Measurements from ENCODE around the gene BCAS1.

Gene BCAS1

DNA sequence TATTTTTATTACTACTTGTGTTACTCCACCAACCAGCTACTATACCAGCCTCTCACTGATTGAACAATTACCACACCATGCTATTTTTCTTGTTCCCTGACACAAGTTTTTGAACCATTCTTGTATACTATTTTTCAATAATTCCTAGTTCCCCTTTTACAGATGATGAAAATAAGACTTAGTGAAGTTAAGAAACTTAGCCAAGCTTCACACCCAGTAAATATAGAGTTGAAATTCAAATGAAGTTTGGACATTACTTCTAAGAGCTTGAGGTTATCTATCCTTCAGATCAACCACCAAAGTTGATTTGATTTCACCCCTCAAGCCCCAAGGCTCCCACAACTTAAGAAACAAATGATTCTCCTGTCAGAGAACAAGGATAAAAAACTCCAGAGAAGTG lies 13.1 kb upstream of the BCAS1 start:
- H3K14ac ChIP-seq (ENCODE audit: low read length) = no peak overlapping the region
- H2BK5ac ChIP-seq (ENCODE audit: low read depth, low read length, poor library complexity) = no peak overlapping the region
- no peak overlapping the region for H3K4me2 ChIP-seq (ENCODE audit: low read length)
- H3K27ac ChIP-seq (ENCODE audit: low read depth, low read length) = no peak overlapping the region
- H2BK120ac ChIP-seq (ENCODE audit: insufficient read depth, low read length, poor library complexity) = no peak overlapping the region
- H4K8ac ChIP-seq (ENCODE audit: low read depth, low read length) = no peak overlapping the region
- peaks cover 3% of the 10 kb centered on the region for H3K9me3 ChIP-seq (ENCODE audit: insufficient read depth, low read depth, low read length)
- H3K4ac ChIP-seq (ENCODE audit: low read depth, low read length) = no peak overlapping the region
- no peak overlapping the region for H3K18ac ChIP-seq (ENCODE audit: low read length)
- no peak overlapping the region for H2BK12ac ChIP-seq (ENCODE audit: low read length)
- no peaks in the 10 kb centered on the region for H3K79me1 ChIP-seq (ENCODE audit: low read length)
- no peak overlapping the region for H4K12ac ChIP-seq (ENCODE audit: low read depth, low read length)
- H3K4me3 ChIP-seq (ENCODE audit: low read depth, low read length) = no peak overlapping the region
- H3K23ac ChIP-seq (ENCODE audit: low read length) = no peak overlapping the region
- H3K4me1 ChIP-seq (ENCODE audit: control insufficient read depth in 1 of 2, insufficient read depth in 2 of 2, low read length in 2 of 2) = peaks cover 2 to 3% of the 10 kb centered on the region in 2 experiments
- no peaks in the 10 kb centered on the region for H3K27me3 ChIP-seq (ENCODE audit: insufficient read depth, low read length)
- H2AK5ac ChIP-seq (ENCODE audit: low read length) = no peak overlapping the region
- H2AFZ ChIP-seq (ENCODE audit: insufficient read depth, low read length, poor library complexity) = no peak overlapping the region
- H3K36me3 ChIP-seq (ENCODE audit: control insufficient read depth in 1 of 2, insufficient read depth in 2 of 2, low read length in 2 of 2) = no peaks in the 10 kb centered on the region
- H3K79me2 ChIP-seq (ENCODE audit: control insufficient read depth, insufficient read depth, low read length, poor library complexity) = no peaks in the 10 kb centered on the region
- no peak overlapping the region for H4K91ac ChIP-seq (ENCODE audit: low read depth, low read length)
- no peak for DNase-seq
- no peak overlapping the region for H3K9ac ChIP-seq (ENCODE audit: low read length)

DNA sequence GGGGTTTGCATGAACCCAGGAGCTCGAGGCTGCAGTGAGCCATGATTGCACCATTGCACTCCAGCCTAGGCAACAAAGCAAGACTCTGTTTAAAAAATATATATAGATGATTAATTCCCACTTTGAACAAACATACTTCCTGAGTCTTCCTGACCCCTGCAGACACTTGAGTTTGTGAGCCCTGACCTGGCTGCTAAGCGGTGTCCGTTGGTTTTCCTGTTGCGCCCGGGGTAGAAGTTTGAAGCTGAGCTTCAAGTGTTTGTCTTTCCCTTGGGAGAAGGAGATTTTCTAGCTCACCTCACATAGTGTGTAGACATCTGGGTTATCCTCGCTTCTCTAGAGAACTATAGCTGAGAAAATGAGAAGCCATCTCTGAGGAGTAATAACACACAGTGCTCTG lies 11.7 kb upstream of the BCAS1 start:
- Histone ChIP-seq H3K27me3 (ENCODE audit: insufficient read depth, low read length) (no peaks in the 10 kb centered on the region), H3K4me2 (ENCODE audit: low read length) (no peak overlapping the region), H3K27ac (ENCODE audit: low read depth, low read length) (no peak overlapping the region), H2BK5ac (ENCODE audit: low read depth, low read length, poor library complexity) (no peak overlapping the region), H4K12ac (ENCODE audit: low read depth, low read length) (no peak overlapping the region), H2BK12ac (ENCODE audit: low read length) (no peak overlapping the region), H3K79me1 (ENCODE audit: low read length) (no peaks in the 10 kb centered on the region), H2AK5ac (ENCODE audit: low read length) (no peak overlapping the region), H4K91ac (ENCODE audit: low read depth, low read length) (no peak overlapping the region), H3K79me2 (ENCODE audit: control insufficient read depth, insufficient read depth, low read length, poor library complexity) (no peaks in the 10 kb centered on the region), H3K14ac (ENCODE audit: low read length) (no peak overlapping the region), H2AFZ (ENCODE audit: insufficient read depth, low read length, poor library complexity) (no peak overlapping the region), H3K23ac (ENCODE audit: low read length) (no peak overlapping the region), H4K8ac (ENCODE audit: low read depth, low read length) (no peak overlapping the region), H3K4me1 (ENCODE audit: control insufficient read depth in 1 of 2, insufficient read depth in 2 of 2, low read length in 2 of 2) (peaks cover 2 to 3% of the 10 kb centered on the region in 2 experiments), H3K4ac (ENCODE audit: low read depth, low read length) (no peak overlapping the region), H3K9me3 (ENCODE audit: insufficient read depth, low read depth, low read length) (peaks cover 3% of the 10 kb centered on the region), H3K4me3 (ENCODE audit: low read depth, low read length) (no peak overlapping the region), H2BK120ac (ENCODE audit: insufficient read depth, low read length, poor library complexity) (no peak overlapping the region), H3K9ac (ENCODE audit: low read length) (no peak overlapping the region), H3K36me3 (ENCODE audit: control insufficient read depth in 1 of 2, insufficient read depth in 2 of 2, low read length in 2 of 2) (no peaks in the 10 kb centered on the region), H3K18ac (ENCODE audit: low read length) (no peak overlapping the region)
- WGBS (ENCODE audit: extremely low coverage, insufficient coverage, insufficient read length) = no CpG with 5 or more reads among the region's 6 CpGs
- DNase-seq = no peak

DNA sequence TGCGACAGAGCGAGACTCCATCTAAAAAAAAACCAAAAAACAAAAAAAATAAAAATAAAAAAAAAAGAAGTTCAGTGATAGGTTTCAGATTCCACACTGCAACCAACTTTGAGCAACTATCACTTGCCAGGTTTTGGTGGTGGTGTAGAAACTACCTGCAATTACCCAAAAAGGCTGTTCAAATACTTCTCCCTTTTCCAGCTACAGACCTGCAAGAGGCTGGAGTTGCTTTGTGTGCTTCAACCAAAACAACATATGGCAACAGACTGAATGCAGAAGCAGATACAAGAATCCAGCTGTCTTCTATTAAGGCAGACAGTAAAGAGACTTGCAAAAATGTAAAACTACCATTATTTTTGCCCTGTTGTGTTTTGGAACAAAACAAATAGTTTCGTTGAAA lies 9.3 kb upstream of the BCAS1 start:
- no peaks in the 10 kb centered on the region for H3K79me2 ChIP-seq (ENCODE audit: control insufficient read depth, insufficient read depth, low read length, poor library complexity)
- no peak overlapping the region for H3K18ac ChIP-seq (ENCODE audit: low read length)

DNA sequence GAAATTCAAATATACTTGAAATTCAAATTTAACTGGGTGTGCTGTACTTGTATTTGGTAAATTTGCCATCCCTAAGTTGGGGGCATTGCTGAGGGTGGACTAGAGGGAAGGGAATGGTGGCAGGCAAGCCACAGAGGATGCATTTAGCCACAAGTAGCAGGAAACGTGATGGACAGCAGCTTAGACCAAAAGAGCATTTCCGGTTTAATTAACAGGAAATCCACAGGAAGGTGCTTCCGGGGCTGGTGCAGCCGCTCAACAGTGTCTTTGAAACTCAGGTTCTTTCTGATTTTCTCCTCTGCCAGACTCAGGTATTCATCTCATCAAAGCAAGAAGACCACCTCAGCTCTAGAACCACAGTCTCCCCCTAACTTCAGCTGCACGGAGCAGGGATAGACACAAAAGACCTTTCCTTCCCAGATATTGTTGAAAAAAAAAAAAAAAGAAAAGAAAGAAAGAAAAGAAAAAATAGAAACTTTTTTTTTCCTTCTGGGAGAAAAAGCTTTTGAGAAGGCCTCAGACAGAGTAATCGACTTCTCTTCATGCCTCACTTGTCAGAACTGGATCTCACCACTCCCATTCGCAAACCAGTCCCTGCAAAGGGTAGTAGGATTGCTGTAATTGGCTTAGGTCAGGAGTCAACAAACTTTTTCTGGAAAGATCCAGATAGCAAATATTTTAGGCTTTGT lies 8.0 kb upstream of the BCAS1 start:
- Histone ChIP-seq H3K27me3 (ENCODE audit: insufficient read depth, low read length) (no peaks in the 10 kb centered on the region), H4K12ac (ENCODE audit: low read depth, low read length) (no peak overlapping the region), H3K4me2 (ENCODE audit: low read length) (no peak overlapping the region), H3K4me3 (ENCODE audit: low read depth, low read length) (no peak overlapping the region), H3K79me2 (ENCODE audit: control insufficient read depth, insufficient read depth, low read length, poor library complexity) (no peaks in the 10 kb centered on the region), H3K27ac (ENCODE audit: low read depth, low read length) (no peak overlapping the region), H4K91ac (ENCODE audit: low read depth, low read length) (no peak overlapping the region), H3K4ac (ENCODE audit: low read depth, low read length) (no peak overlapping the region), H3K14ac (ENCODE audit: low read length) (no peak overlapping the region), H3K36me3 (ENCODE audit: control insufficient read depth in 1 of 2, insufficient read depth in 2 of 2, low read length in 2 of 2) (no peaks in the 10 kb centered on the region), H2BK12ac (ENCODE audit: low read length) (no peak overlapping the region), H3K23ac (ENCODE audit: low read length) (no peak overlapping the region), H4K8ac (ENCODE audit: low read depth, low read length) (no peak overlapping the region), H3K4me1 (ENCODE audit: control insufficient read depth in 1 of 2, insufficient read depth in 2 of 2, low read length in 2 of 2) (no peaks in the 10 kb centered on the region), H3K9ac (ENCODE audit: low read length) (no peak overlapping the region), H2AFZ (ENCODE audit: insufficient read depth, low read length, poor library complexity) (no peak overlapping the region), H2AK5ac (ENCODE audit: low read length) (no peak overlapping the region), H3K18ac (ENCODE audit: low read length) (no peak overlapping the region), H2BK5ac (ENCODE audit: low read depth, low read length, poor library complexity) (no peak overlapping the region), H3K9me3 (ENCODE audit: insufficient read depth, low read depth, low read length) (no peaks in the 10 kb centered on the region), H3K79me1 (ENCODE audit: low read length) (no peaks in the 10 kb centered on the region), H2BK120ac (ENCODE audit: insufficient read depth, low read length, poor library complexity) (no peak overlapping the region)
- no CpG with 5 or more reads among the region's 7 CpGs for WGBS (ENCODE audit: extremely low coverage, insufficient coverage, insufficient read length)
- DNase-seq = no peak

More for the DNA sequence above, 9.3 kb upstream of the BCAS1 start:
- H3K79me1 ChIP-seq (ENCODE audit: low read length) = no peaks in the 10 kb centered on the region
- H2BK12ac ChIP-seq (ENCODE audit: low read length) = no peak overlapping the region
- no peak overlapping the region for H2BK120ac ChIP-seq (ENCODE audit: insufficient read depth, low read length, poor library complexity)
- H3K27ac ChIP-seq (ENCODE audit: low read depth, low read length) = no peak overlapping the region
- no peaks in the 10 kb centered on the region for H3K9me3 ChIP-seq (ENCODE audit: insufficient read depth, low read depth, low read length)
- WGBS (ENCODE audit: extremely low coverage, insufficient coverage, insufficient read length) = no CpG with 5 or more reads among the region's 3 CpGs
- no peak overlapping the region for H2AFZ ChIP-seq (ENCODE audit: insufficient read depth, low read length, poor library complexity)
- H2BK5ac ChIP-seq (ENCODE audit: low read depth, low read length, poor library complexity) = no peak overlapping the region
- no peak overlapping the region for H3K9ac ChIP-seq (ENCODE audit: low read length)
- no peaks in the 10 kb centered on the region for H3K4me1 ChIP-seq (ENCODE audit: control insufficient read depth in 1 of 2, insufficient read depth in 2 of 2, low read length in 2 of 2)
- H3K4me2 ChIP-seq (ENCODE audit: low read length) = no peak overlapping the region
- H3K4me3 ChIP-seq (ENCODE audit: low read depth, low read length) = no peak overlapping the region
- no peak overlapping the region for H3K4ac ChIP-seq (ENCODE audit: low read depth, low read length)
- no peak for DNase-seq
- no peak overlapping the region for H4K12ac ChIP-seq (ENCODE audit: low read depth, low read length)
- H4K91ac ChIP-seq (ENCODE audit: low read depth, low read length) = no peak overlapping the region
- H3K36me3 ChIP-seq (ENCODE audit: control insufficient read depth in 1 of 2, insufficient read depth in 2 of 2, low read length in 2 of 2) = no peaks in the 10 kb centered on the region
- H2AK5ac ChIP-seq (ENCODE audit: low read length) = no peak overlapping the region
- no peaks in the 10 kb centered on the region for H3K27me3 ChIP-seq (ENCODE audit: insufficient read depth, low read length)
- H4K8ac ChIP-seq (ENCODE audit: low read depth, low read length) = no peak overlapping the region
- H3K14ac ChIP-seq (ENCODE audit: low read length) = no peak overlapping the region
- no peak overlapping the region for H3K23ac ChIP-seq (ENCODE audit: low read length)

All from trophoblast cell (in vitro differentiated cells and primary cell).